ENCODE results near the gene RAB31.

DNA sequence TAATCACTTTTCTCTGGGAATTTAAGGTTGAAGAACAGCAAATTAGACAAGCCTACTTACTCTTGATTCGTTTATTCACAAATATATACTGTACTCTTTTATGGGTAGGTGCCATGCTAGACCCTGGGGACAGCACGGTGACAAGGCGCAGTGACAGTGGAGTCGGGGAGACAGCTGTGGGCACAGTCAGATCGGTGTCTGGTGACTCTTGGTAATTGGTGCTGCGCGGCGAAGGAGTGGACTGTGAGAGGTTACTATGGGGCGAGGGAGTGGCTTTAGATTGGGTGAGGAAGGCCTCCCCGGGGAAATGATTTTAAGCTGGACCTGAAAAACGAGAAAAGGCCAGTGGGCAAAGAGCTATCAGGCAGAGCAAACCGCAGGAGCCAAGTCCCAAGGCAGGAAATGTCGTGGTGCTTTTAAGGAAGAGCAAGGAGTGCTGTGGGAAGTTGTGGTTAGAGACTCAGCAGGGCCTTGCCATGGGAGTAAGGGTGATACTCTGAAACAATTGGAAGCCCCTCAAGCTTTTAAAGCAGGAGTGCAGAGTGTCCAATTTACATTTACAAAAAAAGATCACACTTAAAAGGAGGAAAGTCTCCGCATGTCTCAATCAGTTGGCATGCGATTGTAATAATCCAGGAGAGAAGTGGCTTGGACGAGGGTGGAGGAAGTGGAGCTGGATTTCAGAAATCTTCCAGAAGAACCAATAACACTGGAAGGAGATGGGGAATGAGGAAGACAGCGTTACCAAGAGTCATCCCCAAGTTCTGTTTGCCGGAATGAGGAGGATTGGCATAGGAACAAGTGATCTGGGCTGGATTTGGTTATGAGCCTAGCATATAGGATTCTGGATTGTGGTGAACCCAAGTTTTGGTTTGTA, 141.5 kb downstream of the RAB31 start:
- TF ChIP-seq, protein P1, sequence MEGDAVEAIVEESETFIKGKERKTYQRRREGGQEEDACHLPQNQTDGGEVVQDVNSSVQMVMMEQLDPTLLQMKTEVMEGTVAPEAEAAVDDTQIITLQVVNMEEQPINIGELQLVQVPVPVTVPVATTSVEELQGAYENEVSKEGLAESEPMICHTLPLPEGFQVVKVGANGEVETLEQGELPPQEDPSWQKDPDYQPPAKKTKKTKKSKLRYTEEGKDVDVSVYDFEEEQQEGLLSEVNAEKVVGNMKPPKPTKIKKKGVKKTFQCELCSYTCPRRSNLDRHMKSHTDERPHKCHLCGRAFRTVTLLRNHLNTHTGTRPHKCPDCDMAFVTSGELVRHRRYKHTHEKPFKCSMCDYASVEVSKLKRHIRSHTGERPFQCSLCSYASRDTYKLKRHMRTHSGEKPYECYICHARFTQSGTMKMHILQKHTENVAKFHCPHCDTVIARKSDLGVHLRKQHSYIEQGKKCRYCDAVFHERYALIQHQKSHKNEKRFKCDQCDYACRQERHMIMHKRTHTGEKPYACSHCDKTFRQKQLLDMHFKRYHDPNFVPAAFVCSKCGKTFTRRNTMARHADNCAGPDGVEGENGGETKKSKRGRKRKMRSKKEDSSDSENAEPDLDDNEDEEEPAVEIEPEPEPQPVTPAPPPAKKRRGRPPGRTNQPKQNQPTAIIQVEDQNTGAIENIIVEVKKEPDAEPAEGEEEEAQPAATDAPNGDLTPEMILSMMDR (IDR thresholded peaks at IDR 0.05; ENCODE audit: poor library complexity) = no peak
- TF ChIP-seq EZH2 (IDR thresholded peaks at IDR 0.05; ENCODE audit: borderline replicate concordance) (no peak), EZH2phosphoT487 (IDR thresholded peaks at IDR 0.05; ENCODE audit: low read depth, severe bottlenecking, unreplicated experiment) (no peak)
